Thyroid gland (tissue), 4 donors: Measurements from ENCODE around the gene NHERF2.

Source experiments
- POLR2A ChIP-seq, 2 donors: fragments of 450-650 bp; IDR thresholded peaks; one replicate each; pipeline ENCODE4 v1.6.1; 2017; ENCODE audit warnings: antibody characterized with exemption in 2 of 2, mild to moderate bottlenecking in 2 of 2, moderate library complexity in 1 of 2
- TF ChIP-seq, protein P1 (sequence below), 6 experiments: fragments of 200-600 bp in 3 of 6; fragments of 450-650 bp in 3 of 6; sonication (generic) in 3 of 6; IDR thresholded peaks; one replicate each; pipeline ENCODE4 v1.5.1; 2016 to 2019; ENCODE audit warnings: antibody characterized with exemption in 6 of 6, mild to moderate bottlenecking in 2 of 6, inconsistent platforms in 1 of 6, moderate library complexity in 1 of 6

DNA sequence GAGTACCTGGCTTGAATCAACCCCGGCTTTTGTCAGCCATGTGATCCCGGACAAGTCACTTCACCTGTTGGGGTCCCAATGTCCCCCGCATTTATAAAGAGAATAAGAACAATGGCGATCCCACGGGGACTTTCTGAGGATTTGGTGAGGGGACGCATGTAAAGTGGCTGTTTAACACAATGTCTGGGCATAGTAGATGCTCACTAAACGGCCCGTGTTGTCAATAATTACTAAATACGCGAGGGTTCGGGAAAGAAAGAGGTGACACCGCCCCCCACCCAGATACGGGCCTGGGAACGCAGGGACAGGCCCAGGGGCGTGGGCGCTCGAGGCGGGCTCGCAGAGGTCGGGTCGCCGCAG is 35.1 kb upstream of the NHERF2 start:
- TF ChIP-seq, protein P1, sequence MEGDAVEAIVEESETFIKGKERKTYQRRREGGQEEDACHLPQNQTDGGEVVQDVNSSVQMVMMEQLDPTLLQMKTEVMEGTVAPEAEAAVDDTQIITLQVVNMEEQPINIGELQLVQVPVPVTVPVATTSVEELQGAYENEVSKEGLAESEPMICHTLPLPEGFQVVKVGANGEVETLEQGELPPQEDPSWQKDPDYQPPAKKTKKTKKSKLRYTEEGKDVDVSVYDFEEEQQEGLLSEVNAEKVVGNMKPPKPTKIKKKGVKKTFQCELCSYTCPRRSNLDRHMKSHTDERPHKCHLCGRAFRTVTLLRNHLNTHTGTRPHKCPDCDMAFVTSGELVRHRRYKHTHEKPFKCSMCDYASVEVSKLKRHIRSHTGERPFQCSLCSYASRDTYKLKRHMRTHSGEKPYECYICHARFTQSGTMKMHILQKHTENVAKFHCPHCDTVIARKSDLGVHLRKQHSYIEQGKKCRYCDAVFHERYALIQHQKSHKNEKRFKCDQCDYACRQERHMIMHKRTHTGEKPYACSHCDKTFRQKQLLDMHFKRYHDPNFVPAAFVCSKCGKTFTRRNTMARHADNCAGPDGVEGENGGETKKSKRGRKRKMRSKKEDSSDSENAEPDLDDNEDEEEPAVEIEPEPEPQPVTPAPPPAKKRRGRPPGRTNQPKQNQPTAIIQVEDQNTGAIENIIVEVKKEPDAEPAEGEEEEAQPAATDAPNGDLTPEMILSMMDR (IDR thresholded peaks at IDR 0.05) = no peak
- TF ChIP-seq POLR2A (IDR thresholded peaks at IDR 0.05) = no peak
